ENCODE results near the gene NCR1.
"Not testable (repeated sequence)": the region's sequence is repeated elsewhere in the genome, so short reads cannot be mapped to it uniquely, and the experiment has no call there.

The NCR1 gene

DNA sequence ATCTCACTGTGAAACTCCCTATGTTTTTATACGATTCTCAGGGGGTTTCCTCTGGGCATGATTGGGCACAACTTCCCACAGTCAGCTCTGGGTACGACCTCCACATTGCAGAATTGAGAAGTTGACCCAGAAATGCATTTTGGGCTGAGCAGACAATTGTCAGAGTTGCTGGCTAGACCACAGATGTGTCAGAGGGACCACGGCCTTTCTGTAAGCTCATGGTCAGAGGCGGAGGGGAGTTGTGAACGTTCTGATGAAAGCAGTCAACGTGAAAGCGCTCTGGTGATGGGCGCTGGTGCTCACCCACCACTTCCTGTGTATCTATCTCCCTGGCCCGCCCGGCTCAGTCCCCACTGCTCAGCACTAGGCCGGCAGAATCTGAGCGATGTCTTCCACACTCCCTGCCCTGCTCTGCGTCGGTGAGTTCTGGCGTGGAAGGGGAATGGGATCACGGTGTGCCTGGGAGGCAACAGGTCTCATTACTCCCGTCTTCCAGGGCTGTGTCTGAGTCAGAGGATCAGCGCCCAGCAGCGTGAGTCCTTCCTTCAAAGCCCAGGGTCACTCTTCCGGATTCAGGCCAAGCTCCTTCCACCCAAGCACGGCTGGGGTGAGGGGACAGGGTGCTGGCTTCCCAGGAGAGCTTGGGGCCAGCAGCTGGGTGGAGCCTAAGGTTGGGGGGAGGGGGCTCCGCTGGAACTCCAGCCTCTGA lies at the start of gene NCR1:
Gene NCR1, plus strand, starts transcription at position 346 of the 709 bp plus-strand sequence. Its CDS starts 40 bp downstream, at position 386.
- DNase-seq (ENCODE audit: low read depth, low spot score), result no peak

DNA sequence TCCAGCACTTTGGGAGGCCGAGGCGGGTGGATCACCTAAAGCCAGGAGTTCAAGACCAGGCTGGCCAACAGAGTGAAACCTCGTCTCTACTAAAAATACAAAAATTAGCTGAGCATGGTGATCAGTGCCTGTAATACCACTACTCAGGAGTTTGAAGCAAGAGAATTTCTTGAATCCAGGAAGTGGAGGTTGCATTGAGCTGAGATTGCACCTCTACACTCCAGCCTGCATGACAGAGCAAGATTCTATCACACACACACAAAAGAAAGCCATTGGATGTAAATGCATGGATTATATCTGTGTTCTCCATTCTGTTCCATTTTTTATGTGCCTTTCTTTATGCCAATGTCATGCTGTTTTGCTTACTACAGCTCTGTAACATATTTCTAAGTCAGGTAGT lies 47.5 kb upstream of the NCR1 start:
- not testable (repeated sequence) for DNase-seq (ENCODE audit: low read depth, low spot score)

DNA sequence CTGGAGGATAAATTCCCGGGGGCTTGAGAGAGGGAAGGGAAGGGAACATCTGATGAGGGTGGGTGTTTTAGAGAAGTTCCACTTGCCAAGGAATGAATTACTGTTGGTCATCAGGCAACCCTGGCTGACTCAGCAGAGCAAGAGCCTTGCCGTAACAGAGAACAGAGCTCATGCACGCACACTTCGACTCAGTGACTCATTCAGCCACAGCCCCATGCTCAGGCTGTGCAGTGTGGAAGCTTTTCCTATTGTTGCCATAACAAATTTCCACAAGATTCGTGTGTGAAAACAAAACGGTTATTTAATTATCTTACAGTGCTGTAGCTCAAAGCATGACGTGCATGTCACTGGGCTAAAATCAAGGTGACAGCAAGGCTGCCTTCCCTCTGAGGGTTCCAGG lies 46.5 kb upstream of the NCR1 start:
- not testable (repeated sequence) for DNase-seq (ENCODE audit: low read depth, low spot score)

GRCh38 chr19:54863459-54863858 lies 42.5 kb upstream of the NCR1 start:
- not testable (repeated sequence) for DNase-seq (ENCODE audit: low read depth, low spot score)

DNA sequence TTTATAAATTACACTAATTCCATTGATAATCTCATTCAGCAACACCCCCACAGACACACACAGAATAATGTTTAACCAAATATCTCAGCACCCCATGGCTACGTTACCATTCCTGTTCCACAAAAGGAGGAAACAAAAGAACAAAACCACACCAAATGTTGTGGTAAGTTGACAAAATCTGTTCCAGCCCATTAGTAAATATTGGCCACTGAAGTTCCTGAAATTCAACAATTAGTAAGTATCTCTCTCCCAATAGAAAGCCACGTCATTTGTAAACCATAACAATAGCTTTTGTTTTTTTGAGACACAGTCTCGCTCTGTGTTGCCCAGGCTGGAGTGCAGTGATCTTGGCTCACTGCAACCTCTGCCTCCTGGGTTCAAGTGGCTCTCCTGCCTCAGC lies 34.3 kb upstream of the NCR1 start:
- DNase-seq (ENCODE audit: low read depth, low spot score), result no peak

GRCh38 chr19:54873990-54874389 lies 32.0 kb upstream of the NCR1 start, which contains the start of gene FCAR:
Gene FCAR (plus strand): TSS chr19:54874235. CDS start chr19:54874290, 55 bp downstream.
- no peak for DNase-seq (ENCODE audit: low read depth, low spot score)

DNA sequence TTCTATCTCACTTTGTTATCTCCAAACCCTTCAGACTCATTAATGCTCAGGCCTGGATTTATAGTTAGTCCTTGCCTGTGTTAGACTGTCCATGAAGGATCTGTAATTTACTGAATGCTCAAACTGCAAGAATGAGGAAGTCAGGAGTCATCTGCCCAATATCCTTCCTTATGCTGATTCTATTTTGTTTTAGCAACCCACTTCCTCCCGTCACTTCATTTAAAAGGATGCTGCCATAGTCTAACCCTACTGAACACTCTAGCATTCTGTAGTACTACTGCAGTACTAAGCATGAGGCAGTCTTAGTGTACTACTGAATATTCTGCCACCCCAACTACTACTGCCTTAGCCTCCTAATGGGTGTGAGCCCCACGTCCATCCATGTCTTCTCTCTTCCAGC lies 30.4 kb upstream of the NCR1 start:
- DNase-seq (ENCODE audit: low read depth, low spot score), result no peak

DNA sequence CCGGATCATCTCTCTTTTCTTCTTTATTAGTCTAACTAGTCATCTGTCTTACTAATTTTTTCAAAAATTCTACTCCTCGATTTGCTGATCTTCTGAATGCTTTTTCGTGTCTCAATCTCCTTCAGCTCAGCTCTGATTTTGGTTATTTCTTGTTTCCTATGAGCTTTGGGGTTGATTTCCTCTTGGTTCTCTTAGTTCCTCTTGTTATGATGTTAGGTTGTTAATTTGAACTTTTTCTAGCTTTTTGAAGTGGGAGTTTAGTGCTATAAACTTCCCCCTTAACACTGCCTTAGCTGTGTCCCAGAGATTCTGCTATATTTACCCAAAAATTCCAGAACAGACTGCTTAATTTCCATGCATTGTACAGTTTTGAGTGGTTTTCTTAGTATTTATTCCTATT lies 28.5 kb upstream of the NCR1 start:
- DNase-seq (ENCODE audit: low read depth, low spot score), result no peak

DNA sequence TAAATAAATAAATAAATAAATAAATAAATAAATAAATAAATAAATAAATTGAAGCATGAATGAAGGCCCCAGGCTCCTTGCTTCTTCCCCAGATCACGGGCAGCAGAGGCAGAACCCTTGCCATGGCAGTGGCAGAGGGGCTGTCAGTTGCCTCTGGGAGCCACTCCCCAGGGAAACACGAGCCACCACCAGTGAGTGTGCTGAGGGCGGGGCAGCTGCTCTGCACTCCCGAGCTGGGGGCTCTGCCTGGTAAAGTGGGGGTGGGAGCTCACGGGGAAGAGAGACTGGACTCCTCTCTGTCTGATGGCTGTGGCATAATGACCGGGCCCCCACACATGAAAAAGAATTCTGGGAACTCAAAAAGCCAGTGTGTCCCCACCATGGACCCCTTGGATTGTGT lies 24.1 kb upstream of the NCR1 start:
- DNase-seq (ENCODE audit: low read depth, low spot score), result no peak

GRCh38 chr19:54882758-54883157 lies 23.2 kb upstream of the NCR1 start:
- DNase-seq (ENCODE audit: low read depth, low spot score), result no peak

- DNase-seq (ENCODE audit: low read depth, low spot score), result no peak
These were observed 22.7 kb upstream of the NCR1 start for GRCh38 chr19:54883228-54883627.

DNA sequence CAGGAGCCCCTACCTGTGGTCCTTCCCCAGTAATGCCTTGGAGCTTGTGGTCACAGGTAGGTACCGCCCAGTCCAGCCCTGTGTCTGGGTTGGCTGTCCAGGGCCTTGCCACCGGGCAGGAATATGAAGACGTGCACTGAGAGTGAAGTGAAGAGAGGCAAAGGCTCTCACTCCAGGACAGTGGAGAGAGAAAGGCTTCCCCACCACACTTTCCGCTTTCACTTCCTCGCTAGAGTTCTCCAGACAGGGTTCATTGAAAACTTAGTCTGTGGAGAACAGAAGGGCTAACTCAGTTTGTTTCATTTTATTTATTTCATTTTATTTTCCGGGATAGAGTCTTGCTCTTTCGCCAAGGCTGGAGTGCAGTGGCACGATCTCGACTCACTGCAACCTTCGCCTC lies 17.7 kb upstream of the NCR1 start:
- no peak for DNase-seq (ENCODE audit: low read depth, low spot score)

DNA sequence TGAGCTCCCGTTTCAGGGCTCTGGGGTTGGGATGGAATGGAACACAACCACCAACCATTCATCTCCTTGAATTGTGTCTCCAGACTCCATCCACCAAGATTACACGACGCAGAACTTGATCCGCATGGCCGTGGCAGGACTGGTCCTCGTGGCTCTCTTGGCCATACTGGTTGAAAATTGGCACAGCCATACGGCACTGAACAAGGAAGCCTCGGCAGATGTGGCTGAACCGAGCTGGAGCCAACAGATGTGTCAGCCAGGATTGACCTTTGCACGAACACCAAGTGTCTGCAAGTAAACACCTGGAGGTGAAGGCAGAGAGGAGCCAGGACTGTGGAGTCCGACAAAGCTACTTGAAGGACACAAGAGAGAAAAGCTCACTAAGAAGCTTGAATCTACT lies 16.4 kb upstream of the NCR1 start:
- no peak for DNase-seq (ENCODE audit: low read depth, low spot score)

DNA sequence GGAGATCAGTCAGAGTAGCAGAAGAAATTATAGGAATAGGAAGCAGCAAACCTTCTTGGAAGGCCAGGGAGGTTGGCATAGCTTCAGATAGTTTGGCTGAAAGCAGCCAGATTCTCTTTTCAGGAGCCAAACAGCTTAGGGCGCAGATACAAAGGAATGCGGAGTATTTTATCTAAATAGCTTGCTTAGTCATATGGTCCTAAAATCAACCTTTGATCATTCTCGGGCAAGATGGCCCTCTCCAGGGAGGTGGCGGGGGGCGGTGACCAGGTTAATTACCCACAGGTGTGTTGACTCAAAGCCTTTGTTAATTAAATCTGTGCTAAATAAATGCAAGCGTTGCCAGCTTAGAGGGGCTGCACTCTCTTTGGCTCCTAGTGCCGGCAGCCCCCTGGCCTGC lies 12.5 kb upstream of the NCR1 start:
- peak; percentile 2 for DNase-seq (ENCODE audit: low read depth, low spot score)

DNA sequence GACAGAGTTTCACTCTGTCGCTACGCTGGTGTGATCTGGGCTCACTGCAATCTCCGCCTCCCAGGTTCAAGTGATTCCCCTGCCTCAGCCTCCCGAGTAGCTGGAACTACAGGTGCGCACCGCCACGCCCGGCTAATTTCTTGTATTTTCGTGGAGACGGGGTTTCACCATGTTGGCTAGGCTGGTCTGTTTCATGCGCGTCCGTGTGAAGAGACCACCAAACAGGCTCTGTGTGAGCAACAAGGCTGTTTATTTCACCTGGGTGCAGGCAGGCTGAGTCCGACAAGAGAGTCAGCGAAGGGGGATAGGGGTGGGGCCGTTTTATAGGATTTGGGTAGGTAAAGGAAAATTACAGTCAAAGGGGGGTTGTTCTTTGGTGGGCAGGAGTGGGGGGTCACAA lies 11.8 kb upstream of the NCR1 start:
- DNase-seq (ENCODE audit: low read depth, low spot score), result not testable (repeated sequence)

GRCh38 chr19:54896036-54896435 lies 9.9 kb upstream of the NCR1 start:
- no peak for DNase-seq (ENCODE audit: low read depth, low spot score)

- DNase-seq (ENCODE audit: low read depth, low spot score), result not testable (repeated sequence)
These were observed 7.3 kb upstream of the NCR1 start for GRCh38 chr19:54898685-54899084.

- not testable (repeated sequence) for DNase-seq (ENCODE audit: low read depth, low spot score)
These were observed 6.3 kb upstream of the NCR1 start for GRCh38 chr19:54899646-54900045.

GRCh38 chr19:54901153-54901552 lies 4.8 kb upstream of the NCR1 start:
- DNase-seq (ENCODE audit: low read depth, low spot score), result not testable (repeated sequence)

GRCh38 chr19:54902061-54902460 lies 3.9 kb upstream of the NCR1 start:
- DNase-seq (ENCODE audit: low read depth, low spot score), result no peak

GRCh38 chr19:54903303-54903702 lies 2.6 kb upstream of the NCR1 start:
- no peak for DNase-seq (ENCODE audit: low read depth, low spot score)

DNA sequence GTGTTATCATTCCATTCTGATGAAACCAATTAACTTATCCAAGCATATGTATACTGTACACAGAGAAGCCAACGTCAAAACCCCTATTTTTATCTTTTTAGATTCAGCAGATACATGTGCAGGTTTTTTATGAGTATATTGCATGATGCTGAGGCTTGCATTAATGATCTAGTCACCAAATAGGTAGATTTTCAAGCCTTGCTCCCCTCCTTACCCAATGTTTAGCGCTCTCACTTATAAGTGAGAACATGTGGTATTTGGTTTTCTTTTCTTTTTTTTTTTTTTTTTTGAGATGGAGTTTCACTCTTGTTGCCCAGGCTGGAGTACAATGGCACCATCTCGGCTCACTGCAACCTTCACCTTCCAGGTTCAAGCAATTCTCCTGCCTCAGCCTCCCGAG lies 1.7 kb upstream of the NCR1 start:
- DNase-seq (ENCODE audit: low read depth, low spot score), result not testable (repeated sequence)

GRCh38 chr19:54905421-54905802 lies 536 bp upstream of the NCR1 start:
- no peak for DNase-seq (ENCODE audit: low read depth, low spot score)

- DNase-seq (ENCODE audit: low read depth, low spot score), result no peak
These were observed 871 bp downstream of the NCR1 start for GRCh38 chr19:54906819-54907218.

Measured in astrocyte of the hippocampus (primary cell).